HCT116 (cell line): ENCODE results near the gene SLC35D1. TPM values are rescaled to one million over a fixed set of nuclear protein-coding genes. Genes with fewer than 3 reads are reported as not detected.

Experiments used
- ATAC-seq: fragments of 200-7000 bp; cut with Tn5 transposase; 2 replicates; pipeline ENCODE4 v1.9.1; 2020; ENCODE audit warnings: mild to moderate bottlenecking, moderate library complexity
- BruUV-seq: library from RNA; stranded (reverse); fragments of 400-500 nt; replicated peaks from 2 replicates; lab custom pipeline; 2021; lab: Mats Ljungman, UMichigan
- CTCF ChIA-PET: fragments of 300-600 bp; sonication (Branson Sonifier 250); formaldehyde crosslinking; loops from one replicate; lab custom pipeline; 2021; ENCODE audit warnings: antibody characterized with exemption; lab: Charles Lee
- POLR2A ChIA-PET: fragments of 300-600, 350-600 bp; sonication (Branson Sonifier 250); formaldehyde crosslinking; loops from one replicate; lab custom pipeline; 2021; ENCODE audit warnings: antibody characterized with exemption; lab: Charles Lee
- RAD21 ChIA-PET, 2 experiments: fragments of 300-600 bp; sonication (Branson Sonifier 250); formaldehyde crosslinking; loops; one replicate each; lab custom pipeline; 2023; ENCODE audit warnings: low total read pairs in 2 of 2; ENCODE audit not compliant: uncharacterized antibody in 2 of 2, unreplicated experiment in 2 of 2, low non-redundant PET in 1 of 2; lab: Charles Lee
- DNase-seq: peaks from one replicate; pipeline ENCODE4 v3.0.0-alpha.2; 2010; ENCODE audit warnings: low read depth, low spot score
- H2AFZ ChIP-seq: fragments of 200-600 bp; shearing (Covaris generic), sonication (generic); 2 replicates; pipeline ENCODE4 v1.6.1; 2017; ENCODE audit warnings: low read depth, mixed run types, mixed read lengths, antibody characterized with exemption, low read length; ENCODE audit not compliant: poor library complexity, severe bottlenecking
- H3K27ac ChIP-seq: 2 replicates; pipeline ENCODE4 v1.5.1; 2012; ENCODE audit warnings: low read depth, low read length
- H3K27me3 ChIP-seq: fragments of 200-600 bp; sonication (generic); 2 replicates; pipeline ENCODE4 v1.6.1; 2016; ENCODE audit warnings: mixed run types, low read length, mixed read lengths; ENCODE audit not compliant: insufficient read depth
- H3K36me3 ChIP-seq, 2 experiments: fragments of 200-500 bp in 1 of 2; fragments of 200-600 bp in 1 of 2; sonication (Bioruptor generic) in 1 of 2; sonication (generic) in 1 of 2; 2 replicates each; pipeline versions ENCODE4 v1.5.1 to v1.6.1; 2014 to 2016; ENCODE audit warnings: low read length in 2 of 2, inconsistent platforms in 1 of 2, mixed read lengths in 1 of 2, mixed run types in 1 of 2; ENCODE audit not compliant: insufficient read depth in 2 of 2, control insufficient read depth in 1 of 2
- H3K4me1 ChIP-seq, 2 experiments: fragments of 200-600 bp in 1 of 2; sonication (generic) in 1 of 2; 2 replicates each; pipeline versions ENCODE4 v1.5.1 to v1.6.1; 2012 to 2017; ENCODE audit warnings: low read length in 2 of 2, inconsistent platforms in 1 of 2, mild to moderate bottlenecking in 1 of 2, mixed read lengths in 1 of 2, mixed run types in 1 of 2, moderate library complexity in 1 of 2; ENCODE audit not compliant: insufficient read depth in 2 of 2, control insufficient read depth in 1 of 2
- H3K4me2 ChIP-seq: fragments of 200-600 bp; sonication (generic); 2 replicates; pipeline ENCODE4 v1.6.1; 2017; ENCODE audit warnings: mixed run types, low read length, mixed read lengths
- H3K4me3 ChIP-seq, 2 experiments: fragments of 200-600 bp in 1 of 2; sonication (generic) in 1 of 2; replicated peaks in 1 of 2; 2 replicates each; pipeline ENCODE4 v1.5.1; 2011 to 2016; ENCODE audit warnings: low read length in 2 of 2, control low read depth in 1 of 2, low read depth in 1 of 2, mild to moderate bottlenecking in 1 of 2, mixed read lengths in 1 of 2, mixed run types in 1 of 2
- H3K79me2 ChIP-seq: fragments of 200-600 bp; sonication (generic); 2 replicates; pipeline ENCODE4 v1.6.1; 2017; ENCODE audit warnings: mild to moderate bottlenecking, mixed run types, low read length, moderate library complexity, mixed read lengths; ENCODE audit not compliant: insufficient read depth
- H3K9ac ChIP-seq: fragments of 200-600 bp; sonication (generic); 2 replicates; pipeline ENCODE4 v1.6.1; 2016; ENCODE audit warnings: low read length, mixed read lengths
- H3K9me2 ChIP-seq: fragments of 200-600 bp; sonication (generic), shearing (Covaris generic); 2 replicates; pipeline ENCODE4 v1.6.1; 2017; ENCODE audit warnings: mixed run types, mild to moderate bottlenecking, moderate library complexity; ENCODE audit not compliant: insufficient read depth
- H3K9me3 ChIP-seq, 2 experiments: fragments of 200-500 bp in 1 of 2; fragments of 200-600 bp in 1 of 2; sonication (Bioruptor generic) in 1 of 2; sonication (generic) in 1 of 2; 2 replicates each; pipeline ENCODE4 v1.6.1; 2014 to 2017; ENCODE audit warnings: low read length in 2 of 2, mixed read lengths in 2 of 2, inconsistent platforms in 1 of 2, low read depth in 1 of 2, mild to moderate bottlenecking in 1 of 2, mixed run types in 1 of 2, moderate library complexity in 1 of 2; ENCODE audit not compliant: control insufficient read depth in 1 of 2, insufficient read depth in 1 of 2
- H4K20me1 ChIP-seq: fragments of 200-600 bp; sonication (generic), shearing (Covaris generic); 2 replicates; pipeline ENCODE4 v1.6.1; 2017; ENCODE audit warnings: mixed run types, mild to moderate bottlenecking, moderate library complexity; ENCODE audit not compliant: insufficient read depth
- ATF3 ChIP-seq: IDR thresholded peaks from 2 replicates; pipeline ENCODE4 v1.6.1; 2012
- CBX3 ChIP-seq: IDR thresholded peaks from 2 replicates; pipeline ENCODE4 v1.6.1; 2012; ENCODE audit warnings: low read depth
- CEBPB ChIP-seq: IDR thresholded peaks from 2 replicates; pipeline ENCODE4 v1.6.1; 2012; ENCODE audit warnings: low read depth
- FOSL1 ChIP-seq: IDR thresholded peaks from 2 replicates; pipeline ENCODE4 v1.6.1; 2012; ENCODE audit warnings: low read depth
- JUND ChIP-seq: IDR thresholded peaks from 2 replicates; pipeline ENCODE4 v1.6.1; 2012
- MAX ChIP-seq: IDR thresholded peaks from 2 replicates; pipeline ENCODE4 v1.6.1; 2012
- POLR2A ChIP-seq: IDR thresholded peaks from 2 replicates; pipeline ENCODE4 v1.7.0; 2011; ENCODE audit warnings: borderline replicate concordance; ENCODE audit not compliant: insufficient read depth, insufficient read length; ENCODE audit errors: extremely low read depth
- SP1 ChIP-seq: IDR thresholded peaks from 2 replicates; pipeline ENCODE4 v1.6.1; 2012; ENCODE audit warnings: low read depth
- SRF ChIP-seq: IDR thresholded peaks from 2 replicates; pipeline ENCODE4 v1.6.1; 2012; ENCODE audit warnings: low read depth
- YY1 ChIP-seq: IDR thresholded peaks from 2 replicates; pipeline ENCODE4 v1.6.1; 2011; ENCODE audit warnings: low read length, low read depth, moderate library complexity, mild to moderate bottlenecking; ENCODE audit not compliant: insufficient replicate concordance; ENCODE audit errors: extremely low read depth
- ZFX ChIP-seq: fragments of 450-650 bp; IDR thresholded peaks from 2 replicates; pipeline ENCODE4 v1.6.1; 2017
- intact Hi-C: fragments of 100-400 bp; cut with micrococcal nuclease; formaldehyde crosslinking; loops from 2 replicates; pipeline ENCODE4 v1.10.0; 2022
- total RNA-seq: library from RNA; stranded (reverse); gene quantifications from one replicate; pipeline ENCODE4 v1.2.1, GENCODE V29; 2021; ENCODE audit not compliant: unreplicated experiment
- TF ChIP-seq, protein P1 (sequence below), 3 experiments: fragments of 200-600 bp in 1 of 3; sonication (generic) in 1 of 3; IDR thresholded peaks in 2 of 3; conservative IDR thresholded peaks in 1 of 3; 2 replicates each; pipeline ENCODE4 v1.5.1; 2012 to 2017; ENCODE audit warnings: low read depth in 2 of 3, low read length in 2 of 3, antibody characterized with exemption in 1 of 3, borderline replicate concordance in 1 of 3, control low read depth in 1 of 3, mild to moderate bottlenecking in 1 of 3, mixed read lengths in 1 of 3, mixed run types in 1 of 3, moderate library complexity in 1 of 3; ENCODE audit not compliant: insufficient read depth in 1 of 3

Gene SLC35D1
- total RNA-seq, 1 experiment from 2014 or later = 6.1 TPM

DNA sequence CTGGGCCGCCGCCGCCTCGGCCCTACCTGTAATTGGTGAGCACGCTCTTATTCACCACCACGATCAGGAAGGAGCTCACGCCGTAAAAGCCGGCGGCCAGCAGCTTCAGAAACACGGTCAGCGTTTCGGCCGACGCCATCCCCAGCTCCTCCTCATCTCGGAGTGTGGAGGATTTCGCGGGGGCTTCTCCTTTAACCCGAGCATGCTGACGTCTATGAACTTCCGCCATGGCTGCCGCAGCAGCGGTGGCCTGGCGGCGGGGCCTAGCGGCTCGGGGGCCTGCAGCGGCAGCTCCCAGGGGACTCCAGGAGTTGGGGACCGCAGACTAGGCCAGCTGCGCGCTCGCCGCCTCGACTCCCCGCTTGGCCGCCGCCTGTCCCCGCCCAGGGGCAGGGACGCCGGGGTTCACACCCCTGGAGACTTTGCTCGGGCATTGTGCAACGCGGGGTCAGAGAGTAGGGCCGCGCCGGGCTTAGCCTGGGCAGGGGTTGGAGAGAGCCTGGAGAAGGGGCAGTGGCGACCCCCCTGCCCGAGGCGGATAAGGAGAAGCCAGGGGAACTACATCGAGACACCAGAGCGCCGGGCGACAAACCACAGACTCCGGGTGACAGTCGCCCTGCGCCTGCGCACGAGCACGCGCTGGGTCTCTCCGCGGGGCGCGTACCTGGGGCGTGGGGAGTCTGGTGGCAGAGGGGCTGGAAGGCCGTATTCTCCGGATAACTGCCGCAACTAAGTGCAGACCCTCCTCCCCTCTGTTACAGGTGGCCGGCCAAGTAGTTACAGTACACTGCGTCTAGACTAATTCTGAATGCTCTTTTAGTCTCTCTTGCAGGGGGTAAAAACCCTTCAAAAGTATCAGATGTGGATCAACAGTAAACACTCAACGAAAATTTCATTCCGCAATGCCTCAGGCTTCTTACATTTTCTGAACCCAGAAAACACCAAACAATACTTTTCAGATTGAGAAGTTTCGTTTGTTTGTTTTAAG, at the start of gene SLC35D1 (continued):
- peak; percentile 96 for TF ChIP-seq ZFX
- TF ChIP-seq YY1 = peak; percentile 70
- TF ChIP-seq MAX = peak; percentile 69
- TF ChIP-seq SP1 = 0 out of 2 replicates have a peak, but pooled peaks have one; percentile 17
- no peak for TF ChIP-seq SRF
- TF ChIP-seq POLR2A = peak; percentile 68
- TF ChIP-seq CEBPB = peak; percentile 80

DNA sequence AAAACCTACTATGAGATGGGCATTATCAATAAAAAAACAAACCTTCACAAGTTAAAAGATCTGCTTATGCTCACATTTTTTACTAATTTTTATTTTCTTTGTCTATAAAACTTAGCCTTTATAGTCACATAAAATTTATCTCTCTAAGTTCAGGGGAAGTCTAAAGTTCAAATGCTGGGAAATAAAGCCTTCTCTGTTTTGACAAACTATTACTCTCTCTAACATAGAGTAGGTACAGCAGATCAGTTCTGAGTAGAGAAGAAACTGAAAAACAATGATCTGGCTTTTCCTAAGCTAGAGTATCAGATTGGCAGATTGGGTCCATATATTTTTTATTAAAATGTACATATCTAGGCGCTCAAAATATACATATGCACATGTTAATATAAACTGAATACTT, 49.6 kb upstream of the SLC35D1 start:
- POLR2A ChIA-PET = no interaction called here
- H2AFZ ChIP-seq = peak overlapping the region; percentile 40
- intact Hi-C loops = no loop called here

More for the DNA sequence above, 49.6 kb upstream of the SLC35D1 start:
- Histone ChIP-seq H3K36me3 (no peaks in the 10 kb centered on the region), H4K20me1 (no peaks in the 10 kb centered on the region), H3K9ac (no peak overlapping the region), H3K4me2 (no peak overlapping the region), H3K27me3 (no peaks in the 10 kb centered on the region), H3K27ac (no peak overlapping the region), H3K79me2 (no peaks in the 10 kb centered on the region), H3K9me2 (no peaks in the 10 kb centered on the region; the same call in 1 of the 2 replicates), H3K4me3 (no peak overlapping the region), H3K4me1 (no peaks in the 10 kb centered on the region), H3K9me3 (no peaks in the 10 kb centered on the region)
- DNase-seq (no peak), ATAC-seq (no peak)
- no TSS peak for BruUV-seq
- RAD21 ChIA-PET = no interaction called here
- no peak for TF ChIP-seq CEBPB
- TF ChIP-seq, protein P1, sequence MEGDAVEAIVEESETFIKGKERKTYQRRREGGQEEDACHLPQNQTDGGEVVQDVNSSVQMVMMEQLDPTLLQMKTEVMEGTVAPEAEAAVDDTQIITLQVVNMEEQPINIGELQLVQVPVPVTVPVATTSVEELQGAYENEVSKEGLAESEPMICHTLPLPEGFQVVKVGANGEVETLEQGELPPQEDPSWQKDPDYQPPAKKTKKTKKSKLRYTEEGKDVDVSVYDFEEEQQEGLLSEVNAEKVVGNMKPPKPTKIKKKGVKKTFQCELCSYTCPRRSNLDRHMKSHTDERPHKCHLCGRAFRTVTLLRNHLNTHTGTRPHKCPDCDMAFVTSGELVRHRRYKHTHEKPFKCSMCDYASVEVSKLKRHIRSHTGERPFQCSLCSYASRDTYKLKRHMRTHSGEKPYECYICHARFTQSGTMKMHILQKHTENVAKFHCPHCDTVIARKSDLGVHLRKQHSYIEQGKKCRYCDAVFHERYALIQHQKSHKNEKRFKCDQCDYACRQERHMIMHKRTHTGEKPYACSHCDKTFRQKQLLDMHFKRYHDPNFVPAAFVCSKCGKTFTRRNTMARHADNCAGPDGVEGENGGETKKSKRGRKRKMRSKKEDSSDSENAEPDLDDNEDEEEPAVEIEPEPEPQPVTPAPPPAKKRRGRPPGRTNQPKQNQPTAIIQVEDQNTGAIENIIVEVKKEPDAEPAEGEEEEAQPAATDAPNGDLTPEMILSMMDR (IDR thresholded peaks at IDR 0.05 in 2 of 3, conservative IDR thresholded peaks at IDR 0.05 in 1 of 3; ENCODE audit: borderline replicate concordance in 1 of 3, insufficient read depth in 1 of 3, low read depth in 2 of 3, low read length in 2 of 3) = no peak
- TF ChIP-seq FOSL1 = no peak
- TF ChIP-seq JUND = no peak
- TF ChIP-seq CBX3 = no peak
- no peak for TF ChIP-seq SP1
- no peak for TF ChIP-seq ATF3
- CTCF ChIA-PET = no interaction called here
